BJ (cell line): Measurements from ENCODE around the gene EXOC6B. TPM values are rescaled to one million over a fixed set of nuclear protein-coding genes. Genes with fewer than 3 reads are reported as not detected.

ENCODE experiments used
- CTCF ChIA-PET: fragments of 350-600 bp; formaldehyde crosslinking; extraction: SDS; loops from one replicate; lab custom pipeline; 2021; ENCODE audit warnings: antibody characterized with exemption, inconsistent platforms; lab: Yijun Ruan, JAX
- POLR2A ChIA-PET: fragments of 300-600 bp; sonication (Branson Sonifier 250); formaldehyde crosslinking; extraction: SDS; loops from one replicate; lab custom pipeline; 2021; ENCODE audit warnings: antibody characterized with exemption; lab: Charles Lee
- DNase-seq: peaks from one replicate; pipeline ENCODE4 v3.0.0-alpha.2; 2011; ENCODE audit warnings: low read depth
- H3K27me3 ChIP-seq: 2 replicates; pipeline ENCODE4 v1.6.0; 2011; ENCODE audit warnings: low read length; ENCODE audit not compliant: control insufficient read depth, insufficient read depth
- H3K36me3 ChIP-seq: 2 replicates; pipeline ENCODE4 v1.5.1; 2011; ENCODE audit warnings: low read length; ENCODE audit not compliant: control insufficient read depth, insufficient read depth
- H3K4me3 ChIP-seq: 2 replicates; pipeline ENCODE4 v1.5.1; 2011; ENCODE audit warnings: low read depth, mild to moderate bottlenecking, control low read depth, low read length
- polyA plus RNA-seq: library from polyadenylated mRNA; depleted of rRNA; stranded (reverse); fragments of >200 nt; gene quantifications from 2 replicates; pipeline ENCODE4 v1.2.3, GENCODE V29; 2011
- TF ChIP-seq, protein P1 (sequence below): IDR thresholded peaks from 2 replicates; pipeline ENCODE4 v1.5.1; 2011; ENCODE audit warnings: low read depth, mild to moderate bottlenecking, control low read depth, inconsistent platforms, low read length, moderate library complexity; ENCODE audit not compliant: insufficient read depth

EXOC6B gene
- polyA plus RNA-seq, 1 experiment, result 15.5 TPM

DNA sequence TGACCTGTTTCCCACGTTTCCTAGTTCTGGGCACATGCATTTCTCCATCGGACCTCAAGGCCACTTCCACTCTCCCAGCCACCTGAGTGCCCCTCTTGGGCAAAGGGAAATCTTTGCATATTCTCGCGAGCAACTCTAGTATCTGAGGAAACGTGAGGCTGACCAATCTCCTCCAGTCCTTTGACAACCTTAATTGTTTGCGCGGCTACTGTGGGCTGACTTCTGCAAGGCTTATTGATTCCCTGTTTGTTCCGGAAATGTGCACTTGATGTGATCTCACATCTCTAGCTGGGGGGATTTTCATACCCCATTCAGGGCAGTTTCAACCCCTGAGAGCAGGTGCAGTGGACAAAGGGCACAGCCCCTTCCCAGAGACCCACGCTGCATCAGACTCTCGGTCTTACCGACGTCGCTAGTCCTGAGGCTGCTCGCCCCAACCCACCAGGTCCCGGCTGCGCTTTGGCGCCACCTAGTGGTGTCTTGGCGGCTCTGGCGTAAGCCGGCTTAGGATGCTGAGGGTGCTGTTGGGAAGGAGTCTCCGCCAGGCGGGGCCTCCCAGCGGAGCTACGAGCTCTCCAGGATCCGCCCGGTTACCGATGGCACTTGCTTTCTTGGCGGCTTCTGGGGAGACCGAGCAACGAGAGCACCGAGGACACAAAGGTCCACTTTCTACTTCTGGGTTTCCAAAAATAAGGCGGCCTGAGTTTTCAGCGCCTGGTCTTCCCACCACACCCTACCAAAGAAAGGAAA, 36.6 kb upstream of the EXOC6B start:
- no peaks in the 10 kb centered on the region for H3K36me3 ChIP-seq
- no peak for DNase-seq
- peak overlapping the region; percentile 14; the same call in 1 of the 2 replicates for H3K4me3 ChIP-seq
- ChIA-PET CTCF (interaction anchor here (0.6 to 7.3 kb wide), 52 partner anchors 8 to 1628 kb away, joined by 3 to 100 read pairs (median 4); partner anchors contain the start of gene SPR), POLR2A (no interaction called here)
- TF ChIP-seq, protein P1, sequence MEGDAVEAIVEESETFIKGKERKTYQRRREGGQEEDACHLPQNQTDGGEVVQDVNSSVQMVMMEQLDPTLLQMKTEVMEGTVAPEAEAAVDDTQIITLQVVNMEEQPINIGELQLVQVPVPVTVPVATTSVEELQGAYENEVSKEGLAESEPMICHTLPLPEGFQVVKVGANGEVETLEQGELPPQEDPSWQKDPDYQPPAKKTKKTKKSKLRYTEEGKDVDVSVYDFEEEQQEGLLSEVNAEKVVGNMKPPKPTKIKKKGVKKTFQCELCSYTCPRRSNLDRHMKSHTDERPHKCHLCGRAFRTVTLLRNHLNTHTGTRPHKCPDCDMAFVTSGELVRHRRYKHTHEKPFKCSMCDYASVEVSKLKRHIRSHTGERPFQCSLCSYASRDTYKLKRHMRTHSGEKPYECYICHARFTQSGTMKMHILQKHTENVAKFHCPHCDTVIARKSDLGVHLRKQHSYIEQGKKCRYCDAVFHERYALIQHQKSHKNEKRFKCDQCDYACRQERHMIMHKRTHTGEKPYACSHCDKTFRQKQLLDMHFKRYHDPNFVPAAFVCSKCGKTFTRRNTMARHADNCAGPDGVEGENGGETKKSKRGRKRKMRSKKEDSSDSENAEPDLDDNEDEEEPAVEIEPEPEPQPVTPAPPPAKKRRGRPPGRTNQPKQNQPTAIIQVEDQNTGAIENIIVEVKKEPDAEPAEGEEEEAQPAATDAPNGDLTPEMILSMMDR, result peak; percentile 100
- H3K27me3 ChIP-seq, result peaks cover 9% of the 10 kb centered on the region

GRCh38 chr2:72859831-72860262, 34.0 kb upstream of the EXOC6B start:
- TF ChIP-seq, protein P1, result peak; percentile 70
- ChIA-PET CTCF (interaction anchor here (0.6 to 7.3 kb wide), 18 partner anchors 9 to 1324 kb away, joined by 3 to 100 read pairs (median 4); no protein-coding TSS in a partner anchor), POLR2A (interaction anchor here (0.6 kb wide), 1 partner anchor 138 kb away, joined by 3 read pairs; no protein-coding TSS in a partner anchor)
- Histone ChIP-seq H3K4me3 (no peak overlapping the region), H3K27me3 (peaks cover 21% of the 10 kb centered on the region), H3K36me3 (no peaks in the 10 kb centered on the region)
- no peak for DNase-seq

DNA sequence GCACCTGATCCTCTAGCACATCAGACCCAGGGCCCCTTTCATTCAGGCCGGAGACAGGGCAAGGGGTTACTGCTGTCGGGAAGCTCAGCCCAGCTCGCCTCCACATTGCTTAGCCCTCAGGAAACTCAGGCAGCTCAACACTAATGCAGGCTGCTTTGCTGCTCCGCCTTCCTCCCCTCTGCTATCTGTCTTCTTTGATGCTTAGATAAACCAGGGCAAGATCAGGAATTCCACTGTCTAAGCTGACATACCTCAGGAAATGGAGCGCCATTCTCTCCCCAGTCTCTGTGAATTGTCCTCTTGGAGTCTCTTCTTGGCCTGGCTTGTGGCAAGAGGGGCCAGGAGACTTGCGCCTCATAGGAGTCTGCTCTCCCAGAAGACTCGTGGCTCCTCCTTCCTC, 25.5 kb upstream of the EXOC6B start:
- POLR2A ChIA-PET, result no interaction called here
- DNase-seq, result no peak
- Histone ChIP-seq H3K36me3 (no peaks in the 10 kb centered on the region), H3K4me3 (no peak overlapping the region), H3K27me3 (peaks cover 16% of the 10 kb centered on the region)
- CTCF ChIA-PET, result interaction anchor here (0.6 to 2.3 kb wide), 4 partner anchors 8 to 79 kb away, joined by 3 to 11 read pairs (median 4); no protein-coding TSS in a partner anchor
- TF ChIP-seq, protein P1, result no peak

DNA sequence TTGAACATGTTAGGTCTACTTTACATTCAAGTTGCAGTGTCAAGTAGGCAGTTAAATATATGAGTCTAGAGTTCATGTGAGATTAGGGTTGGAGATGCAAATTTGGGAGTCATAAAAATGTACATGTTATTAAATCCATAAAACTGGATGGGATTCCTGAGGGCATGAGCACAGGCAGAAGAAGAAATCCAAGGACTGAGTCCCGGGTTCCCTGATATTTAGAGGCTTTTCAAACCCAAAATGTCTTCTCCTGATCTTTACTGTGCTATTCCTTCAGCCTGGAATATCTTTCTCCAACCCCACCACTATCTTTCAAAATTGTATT, 23.3 kb upstream of the EXOC6B start:
- TF ChIP-seq, protein P1, result no peak
- POLR2A ChIA-PET, result no interaction called here

GRCh38 chr2:72848436-72849137, 22.8 kb upstream of the EXOC6B start:
- no peak for DNase-seq
- peaks cover 7% of the 10 kb centered on the region for H3K27me3 ChIP-seq
- no peak overlapping the region for H3K4me3 ChIP-seq
- POLR2A ChIA-PET, result no interaction called here
- TF ChIP-seq, protein P1, result no peak
- CTCF ChIA-PET, result no interaction called here
- H3K36me3 ChIP-seq, result no peaks in the 10 kb centered on the region

More for the DNA sequence above, 23.3 kb upstream of the EXOC6B start:
- peaks cover 7% of the 10 kb centered on the region for H3K27me3 ChIP-seq
- CTCF ChIA-PET, result no interaction called here
- no peak for DNase-seq
- H3K4me3 ChIP-seq, result no peak overlapping the region
- H3K36me3 ChIP-seq, result no peaks in the 10 kb centered on the region
